WTC11 (cell line): ENCODE results near the gene JMJD6.

Experiments
- CREB1 ChIP-seq: sonication (generic); formaldehyde crosslinking; IDR thresholded peaks from 2 replicates; pipeline ENCODE4 v1.8.0; 2023; ENCODE audit warnings: mild to moderate bottlenecking, missing genetic modification reagents
- CTCF ChIP-seq: fragments of 200-600 bp; IDR thresholded peaks from 2 replicates; pipeline ENCODE4 v1.8.0; 2022; ENCODE audit warnings: antibody characterized with exemption
- ERG ChIP-seq: fragments of 250-450 bp; sonication (Bioruptor Pico); IDR thresholded peaks from 2 replicates; pipeline ENCODE4 v1.8.0; 2021; ENCODE audit warnings: mild to moderate bottlenecking
- ESRRA ChIP-seq: sonication (generic); formaldehyde crosslinking; IDR thresholded peaks from 2 replicates; pipeline ENCODE4 v1.8.1; 2022; ENCODE audit warnings: mild to moderate bottlenecking, missing genetic modification reagents, borderline replicate concordance
- ETV6 ChIP-seq: sonication (generic); formaldehyde crosslinking; IDR thresholded peaks from 2 replicates; pipeline ENCODE4 v1.8.1; 2022; ENCODE audit warnings: mild to moderate bottlenecking, missing genetic modification reagents
- FOXJ3 ChIP-seq: sonication (generic); formaldehyde crosslinking; IDR thresholded peaks from 2 replicates; pipeline ENCODE4 v1.9.0; 2021; ENCODE audit warnings: missing genetic modification reagents, mild to moderate bottlenecking, borderline replicate concordance
- JUN ChIP-seq: sonication (generic); formaldehyde crosslinking; IDR thresholded peaks from 2 replicates; pipeline ENCODE4 v1.8.0; 2023; ENCODE audit warnings: mild to moderate bottlenecking, missing genetic modification reagents
- MAX ChIP-seq: sonication (generic); formaldehyde crosslinking; IDR thresholded peaks from 2 replicates; pipeline ENCODE4 v1.8.0; 2022; ENCODE audit warnings: mild to moderate bottlenecking, missing genetic modification reagents
- STAT6 ChIP-seq: sonication (generic); formaldehyde crosslinking; conservative IDR thresholded peaks from 2 replicates; pipeline ENCODE4 v1.8.1; 2023; ENCODE audit warnings: mild to moderate bottlenecking, low read depth, missing genetic modification reagents, moderate library complexity
- TCF7 ChIP-seq: sonication (generic); formaldehyde crosslinking; IDR thresholded peaks from 2 replicates; pipeline ENCODE4 v1.8.0; 2022; ENCODE audit warnings: mild to moderate bottlenecking, low read depth, missing genetic modification reagents, moderate library complexity
- ZBTB21 ChIP-seq: sonication (generic); formaldehyde crosslinking; IDR thresholded peaks from 2 replicates; pipeline ENCODE4 v1.8.1; 2023; ENCODE audit warnings: mild to moderate bottlenecking, missing genetic modification reagents, borderline replicate concordance
- ZNF121 ChIP-seq: sonication (generic); formaldehyde crosslinking; IDR thresholded peaks from 2 replicates; pipeline ENCODE4 v1.8.0; 2023; ENCODE audit warnings: missing genetic modification reagents

- TF ChIP-seq ESRRA: no peak
- TF ChIP-seq MAX (CRISPR knock-in tag): no peak
- TF ChIP-seq STAT6: no peak
- TF ChIP-seq TCF7 (CRISPR knock-in tag): no peak
- no peak for TF ChIP-seq CTCF
- TF ChIP-seq ETV6 (CRISPR knock-in tag): no peak
- no peak for TF ChIP-seq CREB1 (CRISPR knock-in tag)
- no peak for TF ChIP-seq ERG
- no peak for TF ChIP-seq ZBTB21 (CRISPR knock-in tag)
- TF ChIP-seq ZNF121 (CRISPR knock-in tag): no peak
- TF ChIP-seq FOXJ3 (CRISPR knock-in tag): no peak
- no peak for TF ChIP-seq JUN
These were observed 10.9 kb downstream of the JMJD6 start for GRCh38 chr17:76715496-76715830.
